Glutamatergic neuron (in vitro differentiated cells): ENCODE data around the gene SLC36A2. TPM values are rescaled to one million over a fixed set of nuclear protein-coding genes. Genes with fewer than 3 reads are reported as not detected.
"Not testable (repeated sequence)": the region's sequence is repeated elsewhere in the genome, so short reads cannot be mapped to it uniquely, and the experiment has no call there.

Experiments used
- DNase-seq: peaks from one replicate; pipeline ENCODE4 v3.0.0; 2022
- H3K27ac Mint-ChIP-seq: one replicate; pipeline ENCODE4 v1.8.0; 2020; ENCODE audit warnings: mild to moderate bottlenecking, mixed read lengths, inconsistent platforms; ENCODE audit not compliant: unreplicated experiment
- H3K27me3 Mint-ChIP-seq: one replicate; pipeline ENCODE4 v1.8.0; 2020; ENCODE audit warnings: mild to moderate bottlenecking, moderate library complexity, mixed read lengths, inconsistent platforms; ENCODE audit not compliant: unreplicated experiment
- H3K36me3 Mint-ChIP-seq: one replicate; pipeline ENCODE4 v1.8.0; 2020; ENCODE audit warnings: mild to moderate bottlenecking, mixed read lengths, inconsistent platforms; ENCODE audit not compliant: unreplicated experiment
- H3K4me1 Mint-ChIP-seq: one replicate; pipeline ENCODE4 v1.8.0; 2020; ENCODE audit warnings: mild to moderate bottlenecking, low read depth, mixed read lengths, inconsistent platforms; ENCODE audit not compliant: unreplicated experiment
- H3K4me3 Mint-ChIP-seq: one replicate; pipeline ENCODE4 v1.8.0; 2020; ENCODE audit warnings: mild to moderate bottlenecking, mixed read lengths, inconsistent platforms; ENCODE audit not compliant: unreplicated experiment
- H3K9me3 Mint-ChIP-seq: one replicate; pipeline ENCODE4 v1.8.0; 2020; ENCODE audit warnings: mild to moderate bottlenecking, moderate library complexity, mixed read lengths, inconsistent platforms; ENCODE audit not compliant: unreplicated experiment
- total RNA-seq: library from RNA; stranded (reverse); fragmentation: NEBNext Ultra II Directional; extraction: Animal tissue kit (Norgen Biotek cat#: 25700); gene quantifications from one replicate; pipeline ENCODE4 v1.2.1, GENCODE V29; 2021; ENCODE audit not compliant: unreplicated experiment
- TF ChIP-seq, protein P1 (sequence below): fragments of 200-600 bp; sonication (generic); IDR thresholded peaks from one replicate; pipeline ENCODE4 v1.5.0; 2021; ENCODE audit not compliant: partially characterized antibody, unreplicated experiment

SLC36A2 gene
- total RNA-seq, 1 donor from 2014 or later, result not detected

DNA sequence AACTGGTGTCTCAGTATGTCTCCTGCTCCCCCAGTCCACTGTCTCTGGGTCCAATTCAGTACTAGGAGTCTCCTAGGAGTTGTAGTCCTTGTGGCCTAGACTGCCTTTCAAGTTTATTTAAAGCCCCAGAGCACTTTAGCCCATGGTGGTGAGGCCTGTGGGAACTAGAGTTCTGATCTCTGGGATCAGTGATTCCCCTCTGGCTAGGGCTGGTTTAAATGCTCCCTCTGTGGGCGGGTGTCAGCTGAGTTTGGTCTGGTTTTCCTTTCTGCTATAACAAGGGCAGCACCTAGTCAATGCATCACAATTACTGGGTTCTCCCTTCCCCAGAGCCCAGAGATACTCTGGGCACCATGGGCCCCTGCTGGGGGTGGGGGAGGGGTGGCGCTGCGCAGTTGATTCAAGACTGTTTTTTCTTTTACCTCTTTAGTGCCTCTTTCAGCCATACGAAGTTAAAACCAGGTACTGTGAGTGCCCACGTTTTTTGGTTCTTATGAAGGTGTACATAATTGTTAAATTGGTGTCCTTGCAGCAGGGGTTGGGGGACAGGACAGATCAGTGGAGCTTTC is 34.5 kb downstream of the SLC36A2 start:
- Mint-ChIP-seq H3K27me3 (peaks cover 4% of the 10 kb centered on the region), H3K9me3 (peaks cover 5% of the 10 kb centered on the region), H3K27ac (no peak overlapping the region), H3K4me3 (no peak overlapping the region), H3K36me3 (peaks cover 16% of the 10 kb centered on the region), H3K4me1 (no peaks in the 10 kb centered on the region)
- DNase-seq, result no peak
- TF ChIP-seq, protein P1, sequence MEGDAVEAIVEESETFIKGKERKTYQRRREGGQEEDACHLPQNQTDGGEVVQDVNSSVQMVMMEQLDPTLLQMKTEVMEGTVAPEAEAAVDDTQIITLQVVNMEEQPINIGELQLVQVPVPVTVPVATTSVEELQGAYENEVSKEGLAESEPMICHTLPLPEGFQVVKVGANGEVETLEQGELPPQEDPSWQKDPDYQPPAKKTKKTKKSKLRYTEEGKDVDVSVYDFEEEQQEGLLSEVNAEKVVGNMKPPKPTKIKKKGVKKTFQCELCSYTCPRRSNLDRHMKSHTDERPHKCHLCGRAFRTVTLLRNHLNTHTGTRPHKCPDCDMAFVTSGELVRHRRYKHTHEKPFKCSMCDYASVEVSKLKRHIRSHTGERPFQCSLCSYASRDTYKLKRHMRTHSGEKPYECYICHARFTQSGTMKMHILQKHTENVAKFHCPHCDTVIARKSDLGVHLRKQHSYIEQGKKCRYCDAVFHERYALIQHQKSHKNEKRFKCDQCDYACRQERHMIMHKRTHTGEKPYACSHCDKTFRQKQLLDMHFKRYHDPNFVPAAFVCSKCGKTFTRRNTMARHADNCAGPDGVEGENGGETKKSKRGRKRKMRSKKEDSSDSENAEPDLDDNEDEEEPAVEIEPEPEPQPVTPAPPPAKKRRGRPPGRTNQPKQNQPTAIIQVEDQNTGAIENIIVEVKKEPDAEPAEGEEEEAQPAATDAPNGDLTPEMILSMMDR, result no peak

DNA sequence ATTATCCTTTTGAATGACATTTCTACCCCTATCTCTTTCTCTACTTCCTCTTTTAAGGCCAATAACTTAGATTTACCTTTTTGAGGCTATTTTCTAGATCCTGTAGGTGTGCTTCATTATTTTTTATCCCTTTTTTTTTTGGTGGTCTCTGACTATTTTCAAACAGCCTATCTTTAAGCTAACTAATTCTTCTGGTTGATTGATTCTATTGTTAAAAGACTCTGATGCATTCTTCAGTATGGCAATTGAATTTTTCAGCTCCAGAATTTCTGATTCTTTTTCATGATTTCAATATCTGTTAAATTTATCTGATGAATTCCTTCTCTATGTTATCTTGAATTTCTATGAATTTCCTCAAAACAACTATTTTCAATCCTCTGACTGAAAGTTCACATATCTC is 36.4 kb downstream of the SLC36A2 start:
- Mint-ChIP-seq H3K4me1 (no peaks in the 10 kb centered on the region), H3K27me3 (peaks cover 4% of the 10 kb centered on the region), H3K4me3 (no peak overlapping the region), H3K27ac (no peak overlapping the region), H3K9me3 (peaks cover 5% of the 10 kb centered on the region), H3K36me3 (peaks cover 16% of the 10 kb centered on the region)
- no peak for DNase-seq
- TF ChIP-seq, protein P1, result no peak

DNA sequence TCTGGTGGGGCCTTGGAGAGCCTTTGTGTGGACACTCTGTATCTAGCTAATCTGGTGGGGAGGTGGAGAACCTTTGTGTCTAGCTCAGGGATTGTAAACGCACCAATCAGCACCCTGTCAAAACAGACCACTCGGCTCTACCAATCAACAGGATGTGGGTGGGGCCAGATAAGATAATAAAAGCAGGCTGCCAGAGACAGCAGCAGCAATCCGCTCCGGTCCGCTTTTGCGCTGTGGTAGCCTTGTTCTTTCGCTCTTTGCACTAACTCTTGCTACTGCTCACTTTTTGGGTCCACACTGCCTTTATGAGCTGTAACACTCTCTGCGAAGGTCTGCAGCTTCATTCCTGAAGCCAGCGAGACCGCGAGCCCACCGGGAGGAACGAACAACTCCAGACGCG is 37.5 kb downstream of the SLC36A2 start:
- not testable (repeated sequence) for H3K9me3 Mint-ChIP-seq, H3K4me1 Mint-ChIP-seq, H3K27me3 Mint-ChIP-seq, DNase-seq, H3K4me3 Mint-ChIP-seq, H3K27ac Mint-ChIP-seq
- peaks cover 16% of the 10 kb centered on the region for H3K36me3 Mint-ChIP-seq

DNA sequence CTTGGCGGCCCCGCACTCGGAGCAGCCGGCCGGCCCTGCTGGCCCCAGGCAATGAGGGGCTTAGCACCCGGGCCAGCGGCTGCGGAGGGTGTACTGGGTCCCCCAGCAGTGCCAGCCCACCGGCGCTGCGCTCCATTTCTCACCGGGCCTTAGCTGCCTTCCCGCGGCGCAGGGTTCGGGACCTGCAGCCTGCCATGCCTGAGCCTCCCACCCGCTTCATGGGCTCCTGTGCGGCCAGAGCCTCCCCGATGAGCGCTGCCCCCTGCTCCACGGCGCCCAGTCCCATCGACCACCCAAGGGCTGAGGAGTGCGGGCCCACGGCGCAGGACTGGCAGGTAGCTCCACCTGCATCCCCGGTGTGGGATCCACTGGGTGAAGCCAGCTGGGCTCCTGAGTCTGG is 38.1 kb downstream of the SLC36A2 start:
- H3K9me3 Mint-ChIP-seq, DNase-seq, H3K27me3 Mint-ChIP-seq, H3K4me3 Mint-ChIP-seq, H3K27ac Mint-ChIP-seq, H3K4me1 Mint-ChIP-seq: not testable (repeated sequence)
- H3K36me3 Mint-ChIP-seq, result peaks cover 16% of the 10 kb centered on the region

DNA sequence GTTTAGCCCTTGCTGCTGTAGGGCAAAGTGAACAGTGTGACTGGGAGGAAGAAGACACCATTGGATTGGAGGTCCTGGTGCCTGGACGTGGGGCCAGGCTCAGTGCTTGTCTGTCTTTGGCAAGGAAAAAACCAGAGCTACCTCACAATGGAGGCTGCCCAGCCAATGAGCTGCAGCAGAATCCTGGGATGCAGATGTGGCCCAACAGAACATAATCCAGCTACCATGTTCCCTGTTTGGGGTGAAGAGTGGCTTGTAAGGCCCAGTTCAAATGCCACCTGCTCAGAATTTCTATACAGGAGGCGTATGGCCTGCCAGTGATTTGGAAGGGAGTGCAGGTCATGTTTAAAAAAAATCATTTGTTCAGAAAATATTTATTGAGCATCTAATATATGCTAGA is 43.7 kb downstream of the SLC36A2 start, which contains the start of gene SLC36A3:
SLC36A3 (minus strand) TSS at position 101 of the 400 bp plus-strand sequence. CDS start 412 bp downstream, outside the sequence.
- Mint-ChIP-seq H3K27ac (no peak within 1 kb of the TSS), H3K4me3 (no peak within 1 kb of the TSS), H3K4me1 (no peaks in the 10 kb centered on the region), H3K27me3 (peaks cover 4% of the 10 kb centered on the region), H3K9me3 (no peaks in the 10 kb centered on the region), H3K36me3 (peaks cover 6% of the 10 kb centered on the region)
- no peak for DNase-seq
- TF ChIP-seq, protein P1, result no peak

DNA sequence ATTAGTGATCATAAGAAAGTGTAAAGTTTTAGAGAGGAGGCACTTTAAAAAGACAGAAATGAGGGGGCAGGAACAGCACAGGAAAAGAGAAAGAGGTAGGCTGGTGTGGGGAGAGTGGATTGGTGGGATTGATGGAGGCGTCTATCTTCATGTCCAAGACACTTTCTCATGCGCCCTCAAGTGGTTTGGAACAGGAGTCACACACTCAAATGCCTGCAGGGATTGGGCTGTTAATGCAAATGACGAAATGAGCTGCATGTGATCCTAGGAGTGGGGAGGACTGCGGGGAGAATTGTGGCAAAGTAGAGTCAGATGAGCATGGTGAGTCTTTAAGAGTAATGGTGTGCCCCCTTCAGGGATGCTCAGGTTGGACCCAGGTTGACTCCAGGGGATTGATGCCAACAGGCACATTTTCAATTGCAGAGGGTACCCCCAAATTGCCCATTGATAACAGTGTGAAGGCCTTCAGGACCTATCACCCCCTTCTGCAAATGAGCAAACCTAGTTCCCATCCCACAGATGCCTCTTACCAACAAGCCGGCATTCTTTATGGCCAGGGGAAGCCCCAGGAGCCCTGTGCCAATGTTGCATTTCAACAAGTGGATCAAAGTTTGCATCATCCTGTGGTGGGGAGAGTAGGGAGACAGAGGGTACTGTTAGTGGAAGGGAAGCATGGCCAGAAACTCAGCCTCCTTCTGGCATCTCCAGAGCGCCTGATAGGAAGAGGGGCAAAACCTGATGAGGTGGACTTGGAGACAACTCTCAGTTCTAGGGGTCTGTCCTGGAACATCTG is 49.1 kb downstream of the SLC36A2 start:
- H3K27me3 Mint-ChIP-seq, result peaks cover 7% of the 10 kb centered on the region
- no peaks in the 10 kb centered on the region for H3K36me3 Mint-ChIP-seq
- H3K4me1 Mint-ChIP-seq, result no peaks in the 10 kb centered on the region
- no peak overlapping the region for H3K4me3 Mint-ChIP-seq
- no peaks in the 10 kb centered on the region for H3K9me3 Mint-ChIP-seq
- TF ChIP-seq, protein P1, result peak; percentile 44
- peak; percentile 36 for DNase-seq
- no peak overlapping the region for H3K27ac Mint-ChIP-seq
